HepG2 (cell line): ENCODE measurements around the gene AKAP12.

Source experiments
- CTCF ChIP-seq: sonication (generic); formaldehyde crosslinking; IDR thresholded peaks from 2 replicates; pipeline ENCODE4 v1.5.0; 2020; ENCODE audit warnings: mild to moderate bottlenecking, missing genetic modification reagents, moderate library complexity
- KLF9 ChIP-seq: IDR thresholded peaks from 2 replicates; pipeline ENCODE4 v1.6.1; 2016; ENCODE audit warnings: low read depth
- RNF2 ChIP-seq: fragments of 450-650 bp; conservative IDR thresholded peaks from 2 replicates; pipeline ENCODE4 v1.6.1; 2016; ENCODE audit warnings: low read depth
- ZBTB33 ChIP-seq: sonication (generic); formaldehyde crosslinking; IDR thresholded peaks from 2 replicates; pipeline ENCODE4 v1.4.0; 2020; ENCODE audit warnings: missing genetic modification reagents
- ZNF772 ChIP-seq: sonication (generic); formaldehyde crosslinking; IDR thresholded peaks from 2 replicates; pipeline ENCODE4 v1.5.0; 2020; ENCODE audit warnings: mild to moderate bottlenecking, missing genetic modification reagents

- TF ChIP-seq ZBTB33 (CRISPR knock-in tag), result no peak
- TF ChIP-seq CTCF, result no peak
- no peak for TF ChIP-seq RNF2
- TF ChIP-seq KLF9 (CRISPR knock-in tag), result no peak
- no peak for TF ChIP-seq ZNF772 (CRISPR knock-in tag)
These were observed 43.2 kb upstream of the AKAP12 start for GRCh38 chr6:151196555-151196954.
